NT2/D1 (cell line): ENCODE results near the gene NOX5.

ENCODE experiments used
- SUZ12 ChIP-seq: IDR thresholded peaks from 2 replicates; pipeline ENCODE4 v1.6.1; 2011; ENCODE audit not compliant: insufficient read length, insufficient read depth; ENCODE audit errors: extremely low read depth
- YY1 ChIP-seq: IDR thresholded peaks from 2 replicates; pipeline ENCODE4 v1.6.1; 2011; ENCODE audit not compliant: insufficient read length, insufficient read depth

DNA sequence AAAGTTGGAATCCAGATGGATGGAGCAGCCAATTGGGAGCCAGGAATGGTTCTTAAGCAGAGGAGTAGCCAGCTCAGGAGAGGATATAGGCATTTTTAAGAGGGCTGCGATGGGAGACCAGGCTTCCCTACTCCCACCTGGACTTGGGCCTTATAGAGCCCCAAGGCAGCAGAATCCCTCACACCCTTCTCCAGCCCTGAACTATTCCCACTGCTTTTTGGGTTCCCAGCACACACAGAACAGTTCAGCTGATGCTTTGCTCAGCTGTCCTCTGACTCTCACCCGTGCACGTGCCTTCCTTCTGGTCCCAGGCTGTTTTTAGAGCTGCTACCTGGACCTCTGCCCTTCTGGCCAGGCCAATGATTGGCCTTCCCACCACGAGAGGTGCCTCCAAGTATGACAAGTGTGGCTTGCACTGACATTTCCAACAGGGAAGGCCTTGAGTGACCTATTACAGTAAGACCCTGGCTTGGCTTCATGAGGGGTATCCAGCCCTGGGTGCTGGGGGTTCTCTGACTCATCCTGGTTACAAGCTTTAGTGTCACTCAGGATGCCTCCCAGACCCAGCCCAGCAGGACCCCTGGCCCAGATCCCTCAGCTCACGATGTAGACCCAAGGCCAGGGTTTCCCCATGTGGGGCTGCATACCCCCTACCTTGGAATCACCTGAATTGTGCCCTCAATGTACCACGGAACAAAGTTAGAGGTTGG lies 25.2 kb downstream of the NOX5 start:
- no peak for TF ChIP-seq YY1
- TF ChIP-seq SUZ12: no peak
